GM10248 (cell line): ENCODE data around the gene PKIG.

ENCODE experiments used
- CTCF ChIA-PET: fragments of 300-600 bp; sonication (Branson Sonifier 250); formaldehyde crosslinking; extraction: SDS; loops from one replicate; lab custom pipeline; 2021; ENCODE audit warnings: antibody characterized with exemption; lab: Yijun Ruan, JAX
- POLR2A ChIA-PET: fragments of 350-650 bp; sonication (Branson Sonifier 250); formaldehyde crosslinking; extraction: SDS; loops from one replicate; lab custom pipeline; 2020; ENCODE audit warnings: antibody characterized with exemption; lab: Yijun Ruan, JAX
- DNase-seq: peaks from one replicate; pipeline ENCODE4 v3.0.0; 2012; ENCODE audit errors: extremely low spot score
- CTCF ChIP-seq: IDR thresholded peaks from 2 replicates; pipeline ENCODE4 v1.5.1; 2012; ENCODE audit warnings: mild to moderate bottlenecking, low read depth; ENCODE audit errors: extremely low read depth, missing control alignments, control extremely low read depth

Gene PKIG

GRCh38 chr20:44629017-44629385 is 46.6 kb downstream of the PKIG start:
- TF ChIP-seq CTCF, result no peak
- POLR2A ChIA-PET, result no interaction called here
- no peak for DNase-seq
- CTCF ChIA-PET, result interaction anchor here (1.1 to 3.6 kb wide), 3 partner anchors 11 to 57 kb away, joined by 3 to 14 read pairs (median 3); no protein-coding TSS in a partner anchor

DNA sequence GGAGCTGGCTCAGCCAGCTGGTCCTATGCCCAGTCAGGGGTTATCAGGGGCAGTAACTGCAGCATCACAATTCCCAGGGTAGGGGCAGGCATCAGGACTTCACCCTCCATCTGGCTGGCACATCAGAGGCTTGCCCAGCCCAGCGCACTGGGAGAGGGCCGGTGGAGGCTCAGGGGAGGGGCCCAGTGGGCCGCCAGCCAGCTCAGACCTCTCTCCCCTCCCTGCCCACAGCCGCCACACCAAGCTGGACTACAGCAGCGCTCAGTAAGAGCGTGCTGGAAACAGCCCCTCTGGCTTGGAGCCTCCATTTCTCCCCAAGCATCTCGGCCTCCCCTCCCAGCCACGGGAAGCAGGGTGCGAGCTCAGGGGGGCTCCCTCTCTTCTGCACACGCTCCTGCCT is 47.2 kb downstream of the PKIG start:
- DNase-seq, result no peak
- POLR2A ChIA-PET, result no interaction called here
- TF ChIP-seq CTCF, result no peak
- CTCF ChIA-PET, result interaction anchor here (1.1 to 3.6 kb wide), 3 partner anchors 10 to 54 kb away, joined by 3 to 14 read pairs (median 14); no protein-coding TSS in a partner anchor

GRCh38 chr20:44630297-44630696 is 47.9 kb downstream of the PKIG start:
- CTCF ChIA-PET, result interaction anchor here (1.1 to 3.6 kb wide), 3 partner anchors 9 to 53 kb away, joined by 3 to 14 read pairs (median 14); no protein-coding TSS in a partner anchor
- POLR2A ChIA-PET, result no interaction called here
- TF ChIP-seq CTCF, result no peak
- DNase-seq, result no peak

GRCh38 chr20:44632103-44632752 is 49.8 kb downstream of the PKIG start:
- no peak for DNase-seq
- ChIA-PET POLR2A (no interaction called here), CTCF (interaction anchor here (0.6 to 2.9 kb wide), 4 partner anchors 10 to 51 kb away, joined by 3 to 14 read pairs (median 6); no protein-coding TSS in a partner anchor)
- no peak for TF ChIP-seq CTCF

DNA sequence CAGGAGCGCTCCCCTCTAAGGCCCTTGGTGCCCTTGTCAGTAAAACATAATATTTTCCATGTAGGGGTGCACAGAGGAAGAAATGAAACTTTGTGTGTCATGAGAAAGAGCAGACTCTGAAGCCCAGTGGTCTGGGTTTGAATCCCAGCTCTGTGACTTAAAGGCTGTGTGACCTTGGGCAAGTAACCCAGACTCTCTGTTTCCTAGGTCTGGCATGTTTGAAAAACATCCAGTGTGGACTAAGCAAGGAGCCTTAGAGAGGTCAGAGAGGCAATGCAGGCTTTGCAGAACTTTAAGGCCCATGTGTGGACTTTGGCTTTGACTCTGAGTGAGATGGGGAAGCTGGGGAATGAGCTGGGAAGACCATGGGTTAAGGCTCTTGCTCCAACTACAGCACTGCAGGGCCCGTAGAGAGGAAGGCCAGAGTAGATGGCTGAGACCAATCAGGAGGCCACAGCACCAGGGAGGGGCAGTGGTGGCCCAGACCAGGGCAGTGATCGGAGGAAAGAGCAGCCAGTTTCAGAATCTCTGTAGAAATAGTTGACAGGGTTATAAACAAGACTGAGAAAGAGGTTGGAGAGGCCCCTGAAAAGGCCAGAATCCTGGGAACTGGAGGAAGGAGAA is 50.9 kb downstream of the PKIG start:
- TF ChIP-seq CTCF, result no peak
- ChIA-PET POLR2A (no interaction called here), CTCF (interaction anchor here (1.1 to 4.0 kb wide), 6 partner anchors 9 to 52 kb away, joined by 5 to 15 read pairs (median 6); no protein-coding TSS in a partner anchor)
- DNase-seq, result no peak

GRCh38 chr20:44633872-44634600 is 51.7 kb downstream of the PKIG start:
- ChIA-PET POLR2A (no interaction called here), CTCF (interaction anchor here (1.0 to 4.0 kb wide), 7 partner anchors 8 to 51 kb away, joined by 3 to 15 read pairs (median 6); no protein-coding TSS in a partner anchor)
- DNase-seq, result no peak
- no peak for TF ChIP-seq CTCF
